IPS-18c (cell line): ENCODE results near the gene SCAMP4.

ENCODE experiments used
- H3K4me3 ChIP-seq: 2 replicates; pipeline ENCODE4 v1.7.0; 2013; ENCODE audit warnings: low read depth, mild to moderate bottlenecking, low read length, moderate library complexity; ENCODE audit not compliant: insufficient read depth
- H3K9me3 ChIP-seq: one replicate; pipeline ENCODE4 v1.6.1; 2013; ENCODE audit warnings: mild to moderate bottlenecking, low read length, moderate library complexity; ENCODE audit not compliant: control insufficient read depth, insufficient read depth

The SCAMP4 gene

GRCh38 chr19:1957562-1958248, 52.5 kb downstream of the SCAMP4 start:
- Histone ChIP-seq H3K9me3 (no peaks in the 10 kb centered on the region), H3K4me3 (no peak overlapping the region)

- H3K4me3 ChIP-seq = no peak overlapping the region
- H3K9me3 ChIP-seq = no peaks in the 10 kb centered on the region
These were observed 54.9 kb downstream of the SCAMP4 start for GRCh38 chr19:1959928-1960589.

GRCh38 chr19:1961000-1961883, 56.0 kb downstream of the SCAMP4 start:
- Histone ChIP-seq H3K9me3 (no peaks in the 10 kb centered on the region), H3K4me3 (no peak overlapping the region)

GRCh38 chr19:1962674-1963073, 57.5 kb downstream of the SCAMP4 start:
- H3K9me3 ChIP-seq = no peaks in the 10 kb centered on the region
- no peak overlapping the region for H3K4me3 ChIP-seq

- Histone ChIP-seq H3K4me3 (no peak overlapping the region), H3K9me3 (no peaks in the 10 kb centered on the region)
These were observed 61.9 kb downstream of the SCAMP4 start for GRCh38 chr19:1967087-1967608.

GRCh38 chr19:1968279-1969175, 63.3 kb downstream of the SCAMP4 start:
- H3K4me3 ChIP-seq = no peak overlapping the region
- H3K9me3 ChIP-seq = no peaks in the 10 kb centered on the region

- H3K4me3 ChIP-seq = no peak overlapping the region
- H3K9me3 ChIP-seq = no peaks in the 10 kb centered on the region
These were observed 64.2 kb downstream of the SCAMP4 start for GRCh38 chr19:1969176-1970002.

GRCh38 chr19:1970003-1970805, 65.0 kb downstream of the SCAMP4 start:
- Histone ChIP-seq H3K9me3 (no peaks in the 10 kb centered on the region), H3K4me3 (no peak overlapping the region)

- H3K4me3 ChIP-seq = no peak overlapping the region
- H3K9me3 ChIP-seq = no peaks in the 10 kb centered on the region
These were observed 65.8 kb downstream of the SCAMP4 start for GRCh38 chr19:1970806-1971502.

- Histone ChIP-seq H3K4me3 (no peak overlapping the region), H3K9me3 (no peaks in the 10 kb centered on the region)
These were observed 69.4 kb downstream of the SCAMP4 start for GRCh38 chr19:1974381-1975161.

GRCh38 chr19:1975162-1975480, 69.9 kb downstream of the SCAMP4 start:
- Histone ChIP-seq H3K9me3 (no peaks in the 10 kb centered on the region), H3K4me3 (no peak overlapping the region)
